Heart left ventricle (tissue), 16 donors: ENCODE measurements around the gene DOK5. TPM values are rescaled to one million over a fixed set of nuclear protein-coding genes. Genes with fewer than 3 reads are reported as not detected.

Experiments used
- ATAC-seq, 4 donors: fragments of 200-7000 bp; cut with Tn5 transposase; one replicate each; pipeline ENCODE4 v1.9.1; 2020 to 2022; ENCODE audit warnings: moderate library complexity in 4 of 4, mild to moderate bottlenecking in 3 of 4, moderate number of reproducible peaks in 1 of 4
- DNase-seq, 5 donors: peaks; one replicate each; pipeline ENCODE4 v3.0.0-alpha.2; 2020
- H3K27ac ChIP-seq, 12 donors: fragments of 200-600 bp; sonication (generic) in 4 of 12; one replicate each; pipeline versions ENCODE4 v1.5.0 to v1.8.0; 2016 to 2022; ENCODE audit warnings: mild to moderate bottlenecking in 2 of 12
- H3K27me3 ChIP-seq, 9 donors: fragments of 200-600 bp; sonication (generic) in 2 of 9; one replicate each; pipeline versions ENCODE4 v1.5.1 to v1.8.0; 2016 to 2022; ENCODE audit warnings: mild to moderate bottlenecking in 3 of 9
- H3K36me3 ChIP-seq, 9 donors: fragments of 200-600 bp; sonication (generic) in 2 of 9; one replicate each; pipeline versions ENCODE4 v1.5.0 to v1.8.0; 2018 to 2022; ENCODE audit warnings: mild to moderate bottlenecking in 2 of 9
- H3K4me1 ChIP-seq, 12 donors: fragments of 200-600 bp; sonication (generic) in 4 of 12; one replicate each; pipeline versions ENCODE4 v1.5.0 to v1.8.0; 2016 to 2022; ENCODE audit warnings: mild to moderate bottlenecking in 3 of 12
- H3K4me3 ChIP-seq, 12 donors: fragments of 200-600 bp; sonication (generic) in 4 of 12; one replicate each; pipeline versions ENCODE4 v1.5.0 to v1.8.0; 2017 to 2022; ENCODE audit warnings: mild to moderate bottlenecking in 9 of 12, moderate library complexity in 4 of 12
- H3K9me3 ChIP-seq, 12 donors: fragments of 200-600 bp; sonication (generic) in 4 of 12; one replicate each; pipeline versions ENCODE4 v1.5.0 to v1.8.0; 2016 to 2022; ENCODE audit warnings: mild to moderate bottlenecking in 1 of 12
- CTCF ChIP-seq, 12 donors: fragments of 200-600 bp; sonication (generic) in 4 of 12; IDR thresholded peaks; one replicate each; pipeline versions ENCODE4 v1.5.0 to v1.8.0; 2018 to 2022; ENCODE audit warnings: antibody characterized with exemption in 12 of 12, mild to moderate bottlenecking in 5 of 12
- POLR2A ChIP-seq, 2 donors: fragments of 450-650 bp; IDR thresholded peaks; one replicate each; pipeline ENCODE4 v1.6.1; 2017; ENCODE audit warnings: antibody characterized with exemption in 2 of 2, mild to moderate bottlenecking in 2 of 2, moderate library complexity in 2 of 2
- WGBS, 4 donors: extraction: QIAGEN DNeasy Blood & Tissue Kit in 2 of 4; methylation state at CpG; one replicate each; pipeline versions ENCODE4 v1.1.5 to v1.1.7; 2013 to 2018; 5-methylcytosine and 5-hydroxymethylcytosine counted together
- intact Hi-C, 10 donors: fragments of 100-400 bp; cut with DNase I; formaldehyde crosslinking; loops; one replicate each; pipeline versions ENCODE4 v1.11.1 to v1.14.2; 2022
- polyA plus RNA-seq, 2 donors: library from polyadenylated mRNA; stranded (reverse); fragments of 200-250 nt; gene quantifications; one replicate each; pipeline ENCODE4 v1.2.3, GENCODE V29; 2013
- total RNA-seq, 9 donors: library from RNA; depleted of rRNA in 2 of 9; stranded (reverse); fragments of >200 nt in 2 of 9; fragmentation: NEBNext Ultra II Directional in 3 of 9; extraction: Animal tissue kit (Norgen Biotek cat#: 25700) in 3 of 9; gene quantifications; one replicate each; pipeline versions ENCODE4 v1.1.0 to v1.2.4, GENCODE V29; 2016 to 2023
- donor health status: ischemic (EF 13 %, LVEDD 7.1; RV severe dilation, severe dysfunction).
- donor health status: healthy with polysubstance abuse.
- donor health status: DM: no; HTN: yes; CAD: no.
- donor health status: DM: no; HTN: no; CAD: no.
- donor health status: ischemic (EF 25% LVEDD 6.9; RV normal size, moderate dysfunction).
- donor health status: ischemic (EF 25% LVEDD 5.7; RV mildly dilated, moderate dysfunction).
- donor health status: healthy.
- donor health status: DM: yes; HTN: yes; CAD: no.
- donor health status: ischemic (EF 35%, LVEDD 5.7; RV mildly dilated, moderate dysfunction).
- donor health status: nonischemic (EF 11% LVEDD 7.7; RV severe dilation, severe dysfunction).
- donor health status: DM: yes; HTN: yes; CAD: no.
- donor health status: PGD.
- donor health status: ischemic (EF 29% LVEDD 5.4; RV normal size, mild dysfunction).
- donor health status: nonischemic (EF 23%, LVEDD 6.1; RV moderate dilation, normal function).

DOK5 gene
- total and polyA plus RNA-seq, 11 donors, result 3.4 to 23.5 (median 6.4) TPM

DNA sequence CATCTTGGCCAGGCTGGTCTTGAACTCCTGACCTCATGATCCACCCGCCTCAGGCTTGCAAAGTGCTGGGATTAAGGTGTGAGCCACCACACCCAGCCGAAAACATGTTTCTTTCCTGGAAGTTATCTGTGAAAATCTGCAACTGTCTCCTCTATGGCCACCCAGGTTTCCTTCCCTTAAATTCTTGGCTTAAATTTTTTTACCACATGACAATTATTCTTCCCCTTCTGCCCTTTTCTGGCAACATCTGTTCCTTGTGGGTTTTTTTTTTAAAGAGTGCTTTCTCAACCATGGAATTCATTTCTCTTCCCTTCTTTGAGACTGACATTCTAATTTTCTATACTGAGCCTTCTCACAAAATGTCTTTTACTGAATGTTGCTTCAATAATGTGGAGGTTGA is 59.6 kb downstream of the DOK5 start:
- Histone ChIP-seq H3K36me3 (no peaks in the 10 kb centered on the region), H3K4me3 (no peak overlapping the region), H3K27ac (peak overlapping the region in 1 of 12 donors; percentile 11), H3K4me1 (peaks cover 0 to 21% (median 1%) of the 10 kb centered on the region in 12 donors), H3K9me3 (peaks cover 0 to 27% (median 4%) of the 10 kb centered on the region in 12 donors), H3K27me3 (no peaks in the 10 kb centered on the region)
- 61 to 77% (median 69%) methylated on average over 2 of the region's 2 CpGs for WGBS, 4 donors
- ATAC-seq, result peak in 1 of 4 donors; percentile 22
- TF ChIP-seq CTCF (IDR thresholded peaks at IDR 0.05) (no peak), POLR2A (IDR thresholded peaks at IDR 0.05) (no peak)
- DNase-seq, result no peak
- intact Hi-C loops, result no loop called here

DNA sequence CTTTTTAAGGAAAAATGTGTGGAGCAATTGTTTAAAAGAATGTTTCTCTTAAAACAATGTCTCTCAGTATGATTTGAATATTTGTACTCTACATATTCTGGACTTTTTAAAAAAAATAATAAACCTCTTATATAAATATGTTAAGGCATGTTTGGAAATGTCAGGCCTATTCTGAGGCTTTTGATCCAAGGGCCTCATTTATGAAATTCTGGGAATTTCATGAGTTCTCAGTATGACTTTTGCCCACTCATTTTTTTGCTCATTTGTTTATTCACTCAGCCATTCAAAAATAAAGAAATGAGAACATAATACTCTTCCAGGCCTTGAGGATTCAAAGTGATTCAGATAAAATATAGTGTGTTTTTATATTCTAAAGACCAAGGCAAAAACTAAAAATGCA is 60.4 kb downstream of the DOK5 start:
- Histone ChIP-seq H3K36me3 (no peaks in the 10 kb centered on the region), H3K4me3 (no peak overlapping the region), H3K9me3 (peaks cover 0 to 21% (median 4%) of the 10 kb centered on the region in 12 donors), H3K27ac (no peak overlapping the region), H3K4me1 (peaks cover 0 to 21% (median 1%) of the 10 kb centered on the region in 12 donors), H3K27me3 (no peaks in the 10 kb centered on the region)
- no peak for ATAC-seq
- TF ChIP-seq CTCF (IDR thresholded peaks at IDR 0.05), result no peak
- no peak for TF ChIP-seq POLR2A (IDR thresholded peaks at IDR 0.05)
- intact Hi-C loops, result no loop called here
- no peak for DNase-seq

DNA sequence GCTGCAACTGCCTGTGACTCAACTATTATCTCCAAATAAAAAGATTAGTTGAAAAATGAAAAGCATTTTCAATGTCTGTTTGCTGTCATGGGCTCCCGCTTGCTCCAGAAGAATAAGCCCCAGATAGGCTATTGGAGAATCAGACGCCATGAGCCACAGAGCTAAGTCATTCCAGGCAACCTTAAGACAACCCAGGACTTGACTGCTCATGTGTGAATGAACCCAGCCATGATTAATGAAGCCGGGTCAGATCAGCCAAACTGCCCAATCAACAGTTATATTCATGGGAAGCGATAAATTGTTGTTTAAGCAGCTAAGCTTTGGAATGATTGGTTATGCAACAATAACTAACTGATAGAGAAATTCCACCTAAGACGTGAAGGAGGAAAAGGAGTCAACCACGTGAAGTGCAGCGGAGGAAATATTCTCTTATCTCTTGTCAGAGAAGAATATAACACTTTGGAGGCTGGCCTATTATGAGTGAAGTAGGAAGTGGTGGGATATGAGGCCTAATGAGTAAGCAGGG is 64.2 kb downstream of the DOK5 start:
- no peaks in the 10 kb centered on the region for H3K36me3 ChIP-seq
- ATAC-seq, result no peak
- 69 to 83% (median 80%) methylated on average over 7 of the region's 7 CpGs for WGBS, 4 donors
- intact Hi-C loops, result no loop called here
- no peak overlapping the region for H3K27ac ChIP-seq
- H3K27me3 ChIP-seq, result no peaks in the 10 kb centered on the region
- DNase-seq, result no peak
- peaks cover 0 to 12% (median 0%) of the 10 kb centered on the region in 12 donors for H3K4me1 ChIP-seq
- TF ChIP-seq POLR2A (IDR thresholded peaks at IDR 0.05), result no peak
- no peak for TF ChIP-seq CTCF (IDR thresholded peaks at IDR 0.05)
- peaks cover 0 to 28% (median 4%) of the 10 kb centered on the region in 12 donors for H3K9me3 ChIP-seq
- H3K4me3 ChIP-seq, result no peak overlapping the region

GRCh38 chr20:54543369-54543768 is 68.0 kb downstream of the DOK5 start:
- TF ChIP-seq CTCF (IDR thresholded peaks at IDR 0.05), result no peak
- no peak for TF ChIP-seq POLR2A (IDR thresholded peaks at IDR 0.05)

More at GRCh38 chr20:54543369-54543768, 68.0 kb downstream of the DOK5 start:
- Histone ChIP-seq H3K27me3 (no peaks in the 10 kb centered on the region), H3K36me3 (no peaks in the 10 kb centered on the region), H3K9me3 (peaks cover 0 to 31% (median 0%) of the 10 kb centered on the region in 12 donors), H3K4me1 (no peaks in the 10 kb centered on the region), H3K27ac (no peak overlapping the region), H3K4me3 (no peak overlapping the region)
- no peak for DNase-seq
- WGBS, 4 donors, result 72 to 96% (median 93%) methylated on average over 2 of the region's 2 CpGs
- intact Hi-C loops, result no loop called here
- ATAC-seq, result no peak
